Measurements from ENCODE around the gene C1orf232. TPM values are rescaled to one million over a fixed set of nuclear protein-coding genes. Genes with fewer than 3 reads are reported as not detected.

Gene C1orf232
- polyA plus RNA-seq, 6 donors from 2014 or later: not detected

DNA sequence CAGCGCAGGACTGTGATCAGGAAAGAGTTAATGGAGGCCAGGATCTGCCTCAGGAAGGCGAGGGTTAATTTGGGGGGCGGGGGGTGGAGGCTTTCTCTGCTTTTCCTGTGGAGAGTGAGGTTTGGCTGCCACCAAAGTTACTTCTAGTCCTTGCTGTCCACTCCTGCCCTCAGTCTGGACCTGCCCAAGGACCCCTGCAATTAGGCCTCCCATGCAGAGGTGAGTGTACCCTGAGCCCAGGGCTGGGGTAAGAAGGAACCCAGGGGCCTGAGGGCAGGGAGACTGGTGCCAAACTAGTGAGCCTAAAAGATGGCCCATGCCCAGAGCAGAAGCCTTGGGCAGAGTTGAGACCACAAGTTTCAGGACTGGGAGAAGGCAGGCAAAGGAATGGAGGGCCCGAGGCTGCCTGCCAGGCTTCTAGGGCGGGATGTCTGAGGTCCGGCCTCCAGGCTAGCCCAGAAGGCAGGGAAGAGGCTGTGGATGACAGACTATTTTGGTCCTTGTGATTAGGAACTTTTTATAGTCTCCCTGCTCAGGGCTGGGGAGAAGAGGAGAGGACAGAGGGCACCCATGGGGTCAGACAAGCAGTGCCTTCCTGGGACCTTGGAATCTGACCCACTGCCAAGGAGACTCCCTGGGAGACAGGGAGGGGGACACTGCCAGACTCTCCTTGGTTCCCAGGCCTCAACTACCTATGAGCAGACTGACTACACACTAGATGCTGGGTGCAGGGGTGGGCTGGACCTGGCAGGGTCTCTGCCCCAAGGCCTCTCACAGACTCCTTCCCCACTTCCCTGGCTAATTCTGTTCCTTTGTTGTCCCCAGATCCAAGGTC, 9.6 kb downstream of the C1orf232 start, which contains the start of gene FAM110D:
Gene FAM110D (plus strand): TSS at position 172 of the 835 bp plus-strand sequence. CDS start 2,213 bp downstream, outside the sequence.
- Mint-ChIP-seq H3K27ac (no peak within 1 kb of the TSS), H3K9me3 (no peaks in the 10 kb centered on the region), H3K4me3 (peak within 1 kb of the TSS in 1 of 8 donors; percentile 21), H3K27me3 (peaks cover 31 to 84% (median 55%) of the 10 kb centered on the region in 3 donors), H3K36me3 (no peaks in the 10 kb centered on the region), H3K4me1 (peaks cover 9 to 16% (median 11%) of the 10 kb centered on the region in 3 donors)
- ATAC-seq (ENCODE audit: low read depth in 2 of 2) (no peak), DNase-seq (no peak)

DNA sequence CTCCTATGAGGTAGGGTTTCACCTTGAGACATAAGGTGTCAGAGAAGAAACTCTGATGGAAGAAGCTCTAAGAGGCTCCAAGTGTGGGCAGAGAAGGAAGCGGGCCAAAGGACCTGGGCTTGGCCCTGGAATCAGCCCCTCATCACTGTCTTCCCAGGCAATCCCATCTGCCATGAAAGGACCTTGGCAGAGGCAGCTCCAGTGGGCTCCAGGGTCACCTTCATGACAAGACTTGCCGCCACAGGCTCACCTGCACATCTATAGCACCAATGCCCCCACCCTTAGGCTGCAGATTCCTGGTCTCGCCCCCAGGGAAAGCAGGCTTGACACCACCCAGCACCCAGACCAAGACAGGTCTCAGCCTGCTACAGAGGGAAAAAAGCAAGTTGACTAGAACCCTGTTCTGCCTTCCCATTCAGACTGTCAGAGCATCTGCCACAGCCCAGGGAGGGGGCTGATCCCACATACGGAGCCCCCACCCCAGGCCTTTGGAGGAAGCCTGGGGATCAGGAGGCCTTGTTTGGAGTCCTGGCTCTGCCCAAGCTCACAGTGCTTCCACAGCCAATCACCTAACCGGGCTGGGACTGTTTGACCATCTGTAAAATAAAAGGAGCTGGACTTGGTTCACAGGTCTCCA, 10.4 kb downstream of the C1orf232 start:
- H3K4me3 Mint-ChIP-seq: no peak overlapping the region

DNA sequence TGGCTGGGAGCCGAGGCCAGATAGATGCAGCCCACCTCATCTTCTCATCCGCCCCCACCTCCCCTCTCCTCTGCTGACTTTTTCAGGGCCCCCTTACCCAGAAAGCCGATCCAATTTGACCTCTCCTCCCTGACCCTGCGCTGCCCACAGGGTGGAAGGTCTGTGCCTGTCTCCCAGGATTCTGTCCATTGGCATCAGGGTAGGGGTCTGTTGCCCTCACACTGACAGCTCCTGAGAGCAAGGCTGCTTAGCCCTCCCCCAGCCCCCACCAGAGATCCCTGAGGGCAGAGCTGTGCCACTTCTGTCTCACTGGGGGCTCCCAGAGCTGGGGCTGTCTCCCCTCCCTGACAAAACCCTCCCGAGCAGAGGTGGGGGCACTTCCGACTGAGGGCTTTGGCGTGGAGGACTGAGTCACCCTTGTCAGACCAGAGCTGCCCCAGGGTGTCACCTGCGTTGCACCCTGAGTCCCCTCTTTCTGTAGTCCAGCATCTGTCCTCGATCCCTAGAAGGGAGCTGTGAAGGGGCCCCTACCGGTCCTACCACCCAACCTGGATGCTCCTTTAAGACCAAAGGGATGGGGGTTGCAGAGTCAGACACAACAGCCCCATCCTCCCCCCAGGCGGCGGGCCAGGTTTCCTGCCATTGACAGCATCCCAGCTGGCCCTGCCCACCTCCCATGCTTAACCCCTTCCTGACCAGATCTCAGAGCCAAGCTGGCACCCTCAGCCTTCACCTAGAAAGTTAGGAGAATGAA, 12.3 kb downstream of the C1orf232 start:
- no peaks in the 10 kb centered on the region for H3K9me3 Mint-ChIP-seq
- peaks cover 26 to 74% (median 47%) of the 10 kb centered on the region in 3 donors for H3K27me3 Mint-ChIP-seq
- peaks cover 2 to 6% (median 4%) of the 10 kb centered on the region in 3 donors for H3K4me1 Mint-ChIP-seq
- H3K4me3 Mint-ChIP-seq: no peak overlapping the region
- H3K36me3 Mint-ChIP-seq: no peaks in the 10 kb centered on the region
- ATAC-seq (ENCODE audit: low read depth in 2 of 2) (no peak), DNase-seq (no peak)
- H3K27ac Mint-ChIP-seq: no peak overlapping the region

More for the DNA sequence above, 10.4 kb downstream of the C1orf232 start:
- ATAC-seq (ENCODE audit: low read depth in 2 of 2) (no peak), DNase-seq (no peak)
- Mint-ChIP-seq H3K9me3 (no peaks in the 10 kb centered on the region), H3K27ac (no peak overlapping the region), H3K36me3 (no peaks in the 10 kb centered on the region), H3K27me3 (peaks cover 32 to 85% (median 55%) of the 10 kb centered on the region in 3 donors), H3K4me1 (peaks cover 6 to 11% (median 9%) of the 10 kb centered on the region in 3 donors)

DNA sequence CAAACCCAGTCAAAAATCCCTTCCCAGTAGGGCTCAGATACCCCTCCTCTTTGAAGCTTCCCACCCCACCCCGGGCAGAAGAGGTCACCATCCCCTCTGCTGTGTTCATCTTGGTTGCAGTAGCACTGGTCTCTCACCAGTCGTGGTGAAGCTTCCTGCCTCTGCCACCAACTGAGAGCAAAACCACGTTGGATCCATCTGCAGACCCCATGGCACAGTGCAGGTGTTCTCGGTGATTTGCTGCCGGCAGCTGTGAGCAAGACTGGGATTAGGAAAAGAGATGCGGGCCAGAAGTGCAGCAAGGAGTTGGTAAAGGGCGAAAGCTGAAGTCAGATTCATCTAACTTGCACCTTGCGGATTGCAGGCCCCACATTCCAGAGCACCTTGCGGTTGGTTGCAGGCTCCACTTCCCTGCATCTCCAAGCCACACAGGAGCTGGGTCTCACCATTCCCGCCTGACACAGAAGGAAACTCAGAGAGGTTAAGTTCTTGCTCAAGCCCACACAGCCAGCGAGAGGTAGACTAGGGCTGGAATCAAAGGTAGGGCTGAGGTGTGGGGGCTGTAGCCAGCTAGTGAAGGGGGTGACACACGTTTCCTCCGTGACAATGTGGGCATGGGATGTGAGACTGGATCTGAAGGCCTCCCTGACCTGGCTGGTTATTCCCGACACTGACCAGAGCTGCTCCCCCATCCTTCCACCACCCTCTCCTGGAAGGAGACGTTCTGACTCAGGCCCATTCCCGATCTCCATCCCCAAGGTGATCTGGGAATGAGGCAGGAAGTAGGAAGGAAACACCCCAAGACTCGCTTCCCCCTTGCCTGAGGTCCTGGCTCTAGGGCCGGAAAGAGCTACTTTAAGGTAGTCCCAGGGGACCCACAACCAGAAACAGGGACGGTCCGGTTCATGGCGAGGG, 13.1 kb downstream of the C1orf232 start:
- Mint-ChIP-seq H3K27me3 (peaks cover 26 to 66% (median 41%) of the 10 kb centered on the region in 3 donors), H3K36me3 (no peaks in the 10 kb centered on the region), H3K4me1 (peaks cover 0 to 6% (median 4%) of the 10 kb centered on the region in 3 donors), H3K27ac (no peak overlapping the region), H3K4me3 (no peak overlapping the region), H3K9me3 (no peaks in the 10 kb centered on the region)
- no peak for ATAC-seq (ENCODE audit: low read depth in 2 of 2)
- no peak for DNase-seq

DNA sequence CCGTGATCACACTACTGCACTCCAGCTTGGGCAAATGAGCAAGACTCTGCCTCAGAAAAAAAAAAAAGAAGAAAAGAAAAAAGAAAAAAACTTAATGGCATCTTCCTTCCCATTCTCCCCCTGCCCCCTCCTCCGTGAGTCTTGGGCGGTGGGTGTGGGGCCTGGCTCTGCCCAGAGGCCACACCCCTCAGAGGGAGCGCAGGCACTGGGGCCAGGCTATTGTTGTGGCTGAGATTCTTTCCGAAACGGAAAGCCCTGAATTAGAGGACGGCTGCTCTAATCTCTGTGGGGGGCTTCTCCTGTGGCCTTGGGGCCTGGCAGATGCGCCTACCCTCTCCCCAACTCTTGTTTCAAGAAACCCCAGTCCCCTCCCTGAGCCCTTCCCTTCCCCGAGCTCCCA, 14.0 kb downstream of the C1orf232 start:
- DNase-seq (no peak), ATAC-seq (ENCODE audit: low read depth in 2 of 2) (no peak)
- H3K4me3 Mint-ChIP-seq: no peak overlapping the region
- H3K36me3 Mint-ChIP-seq: no peaks in the 10 kb centered on the region
- peaks cover 26 to 62% (median 37%) of the 10 kb centered on the region in 3 donors for H3K27me3 Mint-ChIP-seq
- H3K4me1 Mint-ChIP-seq: peaks cover 0 to 6% (median 4%) of the 10 kb centered on the region in 3 donors
- H3K9me3 Mint-ChIP-seq: no peaks in the 10 kb centered on the region
- H3K27ac Mint-ChIP-seq: no peak overlapping the region

DNA sequence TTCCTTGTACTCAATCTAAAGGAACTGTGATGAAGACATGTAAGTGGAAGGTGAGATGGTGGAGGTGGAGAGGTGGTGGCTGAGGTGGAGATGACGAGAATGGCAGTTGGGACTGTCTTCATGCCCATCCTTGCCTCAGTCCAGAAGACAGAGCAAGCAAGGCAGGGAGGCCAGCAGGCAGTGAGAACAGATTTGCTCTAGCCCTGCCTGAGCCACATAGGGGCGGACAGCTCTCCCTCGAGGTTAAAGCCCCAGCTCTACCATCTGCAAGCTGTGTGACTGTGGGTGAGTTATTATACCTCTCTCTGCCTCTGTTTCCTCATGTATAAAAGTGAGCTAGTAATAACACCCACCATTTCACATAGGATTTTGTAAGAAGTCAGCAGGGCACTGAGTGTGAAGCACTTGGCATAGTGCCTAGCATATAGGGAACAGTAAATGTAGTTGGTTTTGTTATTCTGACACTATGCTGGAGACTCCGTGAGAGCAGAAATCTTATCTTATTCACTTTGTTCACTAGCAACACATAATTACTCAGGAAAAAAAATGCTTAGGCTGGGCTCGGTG, 14.7 kb downstream of the C1orf232 start:
- H3K4me3 Mint-ChIP-seq: no peak overlapping the region
- peaks cover 0 to 6% (median 4%) of the 10 kb centered on the region in 3 donors for H3K4me1 Mint-ChIP-seq
- ATAC-seq (ENCODE audit: low read depth in 2 of 2) (no peak), DNase-seq (no peak)
- no peak overlapping the region for H3K27ac Mint-ChIP-seq
- H3K36me3 Mint-ChIP-seq: no peaks in the 10 kb centered on the region
- peaks cover 26 to 55% (median 37%) of the 10 kb centered on the region in 3 donors for H3K27me3 Mint-ChIP-seq
- H3K9me3 Mint-ChIP-seq: no peaks in the 10 kb centered on the region

DNA sequence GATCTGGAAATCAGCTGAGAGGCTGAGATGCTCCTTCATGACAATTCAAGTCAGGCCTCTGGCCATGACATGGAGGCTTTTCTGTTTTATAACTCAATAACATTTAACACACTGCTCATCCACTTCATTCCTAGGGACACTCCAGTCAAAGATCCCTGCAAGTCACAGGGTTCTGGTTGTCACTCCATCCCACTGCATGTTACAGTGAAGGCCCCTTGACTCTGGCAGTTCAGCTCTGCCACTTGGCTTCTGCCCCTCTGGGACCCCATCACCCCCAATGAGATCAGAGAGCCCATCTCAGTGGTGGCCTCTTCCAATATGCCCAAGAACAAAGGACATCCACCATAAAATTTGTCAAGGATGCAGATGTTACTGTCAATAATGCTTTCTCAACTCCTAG, 19.9 kb downstream of the C1orf232 start:
- peaks cover 8 to 22% (median 19%) of the 10 kb centered on the region in 3 donors for H3K27me3 Mint-ChIP-seq
- H3K36me3 Mint-ChIP-seq: no peaks in the 10 kb centered on the region
- peaks cover 3 to 6% (median 5%) of the 10 kb centered on the region in 3 donors for H3K4me1 Mint-ChIP-seq
- H3K4me3 Mint-ChIP-seq: no peak overlapping the region
- DNase-seq (no peak), ATAC-seq (ENCODE audit: low read depth in 2 of 2) (no peak)
- peak overlapping the region in 1 of 6 donors; percentile 71 for H3K27ac Mint-ChIP-seq
- H3K9me3 Mint-ChIP-seq: no peaks in the 10 kb centered on the region

DNA sequence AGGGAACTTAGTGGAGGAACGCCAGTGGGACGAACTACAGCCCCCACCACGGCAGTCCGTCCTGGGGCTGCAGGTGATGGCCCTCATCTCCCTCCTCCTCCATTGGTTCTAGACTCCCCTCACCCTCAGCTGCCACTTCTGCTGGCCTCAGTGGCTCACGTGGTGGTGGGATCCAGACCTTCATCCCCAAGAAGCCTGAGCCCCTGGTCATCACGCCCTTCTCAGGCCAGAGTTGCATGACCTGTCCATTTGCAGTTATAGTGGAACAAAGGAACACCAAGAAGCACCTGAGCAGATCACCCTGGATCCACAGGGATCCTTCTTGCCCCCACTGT, 22.8 kb downstream of the C1orf232 start:
- Mint-ChIP-seq H3K27me3 (peaks cover 5 to 19% (median 18%) of the 10 kb centered on the region in 3 donors), H3K4me1 (peaks cover 3 to 6% (median 5%) of the 10 kb centered on the region in 3 donors), H3K4me3 (no peak overlapping the region), H3K27ac (no peak overlapping the region), H3K9me3 (no peaks in the 10 kb centered on the region), H3K36me3 (no peaks in the 10 kb centered on the region)
- DNase-seq (no peak), ATAC-seq (ENCODE audit: low read depth in 2 of 2) (no peak)

DNA sequence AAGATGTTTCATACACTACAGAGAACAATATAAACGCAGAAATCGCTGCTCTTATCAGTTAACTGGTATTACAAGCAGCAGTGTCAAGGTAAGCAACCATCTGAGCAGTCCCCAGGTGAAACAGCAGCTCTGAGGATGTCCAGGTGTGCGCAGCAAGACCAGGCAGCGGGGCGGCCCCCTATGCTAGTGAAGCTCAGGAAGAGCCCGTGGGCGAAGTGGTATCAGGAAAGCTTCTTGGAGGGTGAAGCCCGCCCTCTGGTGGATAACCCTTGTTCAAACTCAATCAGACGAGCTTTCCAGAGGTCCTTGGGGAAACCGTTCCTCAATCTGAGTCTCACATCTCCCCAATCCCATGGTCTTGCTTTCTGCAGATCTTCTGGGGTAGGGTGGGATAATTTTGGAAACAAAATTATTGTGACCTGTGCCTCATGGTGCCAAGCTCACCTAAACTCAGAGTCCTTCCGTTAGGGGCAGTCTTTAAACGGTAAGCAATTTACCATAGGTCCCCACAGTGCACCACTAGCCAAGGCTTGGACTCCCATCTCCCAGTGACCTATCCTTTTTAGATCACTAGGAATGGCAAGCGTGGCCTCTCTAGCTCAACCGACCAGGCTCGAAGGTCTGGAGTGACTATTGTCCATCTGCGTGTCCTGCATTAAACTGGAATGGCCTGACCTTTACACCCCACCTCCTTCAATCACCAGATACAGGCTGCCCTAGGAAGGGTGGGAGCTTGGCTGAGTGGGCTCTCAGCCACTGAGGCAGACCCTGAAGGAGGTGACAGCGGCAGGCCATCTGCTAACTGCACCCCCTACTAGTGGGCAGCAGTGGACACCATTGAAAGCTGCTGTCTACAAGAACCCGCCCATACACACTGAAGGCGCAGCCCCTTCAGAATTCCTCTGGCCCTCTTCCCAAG, 23.5 kb downstream of the C1orf232 start:
- H3K4me3 Mint-ChIP-seq: peak overlapping the region in 1 of 8 donors; percentile 77
- no peaks in the 10 kb centered on the region for H3K36me3 Mint-ChIP-seq
- peaks cover 5 to 19% (median 18%) of the 10 kb centered on the region in 3 donors for H3K27me3 Mint-ChIP-seq
- no peaks in the 10 kb centered on the region for H3K9me3 Mint-ChIP-seq
- peak; percentile 65 for DNase-seq
- H3K27ac Mint-ChIP-seq: peak overlapping the region in 1 of 6 donors; percentile 47
- peaks cover 3 to 6% (median 5%) of the 10 kb centered on the region in 3 donors for H3K4me1 Mint-ChIP-seq
- peak; percentile 76 to 81 for ATAC-seq (ENCODE audit: low read depth in 2 of 2)

DNA sequence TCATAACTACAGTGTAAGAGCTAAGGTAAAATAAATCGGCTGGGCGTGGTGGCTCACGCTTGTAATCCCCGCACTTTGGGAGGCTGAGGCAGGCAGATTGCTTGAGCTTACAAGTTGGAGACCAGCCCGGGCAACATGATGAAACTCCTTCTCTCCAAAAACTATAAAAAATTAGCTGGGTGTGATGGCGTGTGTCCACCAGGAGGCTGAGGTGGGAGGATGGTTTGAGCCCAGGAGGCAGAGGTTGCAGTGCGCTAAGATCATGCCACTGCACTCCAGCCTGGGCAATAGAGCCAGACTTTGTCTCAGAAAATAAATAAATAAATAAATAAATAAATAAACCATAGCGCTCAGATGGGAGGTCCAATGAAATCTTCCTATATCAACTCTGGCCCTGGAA, 26.6 kb downstream of the C1orf232 start:
- no peak overlapping the region for H3K27ac Mint-ChIP-seq
- no peak overlapping the region for H3K4me3 Mint-ChIP-seq
- H3K9me3 Mint-ChIP-seq: no peaks in the 10 kb centered on the region
- H3K36me3 Mint-ChIP-seq: no peaks in the 10 kb centered on the region
- peaks cover 0 to 8% (median 6%) of the 10 kb centered on the region in 3 donors for H3K27me3 Mint-ChIP-seq
- peaks cover 3 to 6% (median 5%) of the 10 kb centered on the region in 3 donors for H3K4me1 Mint-ChIP-seq
- DNase-seq: no peak
- no peak for ATAC-seq (ENCODE audit: low read depth in 2 of 2)

DNA sequence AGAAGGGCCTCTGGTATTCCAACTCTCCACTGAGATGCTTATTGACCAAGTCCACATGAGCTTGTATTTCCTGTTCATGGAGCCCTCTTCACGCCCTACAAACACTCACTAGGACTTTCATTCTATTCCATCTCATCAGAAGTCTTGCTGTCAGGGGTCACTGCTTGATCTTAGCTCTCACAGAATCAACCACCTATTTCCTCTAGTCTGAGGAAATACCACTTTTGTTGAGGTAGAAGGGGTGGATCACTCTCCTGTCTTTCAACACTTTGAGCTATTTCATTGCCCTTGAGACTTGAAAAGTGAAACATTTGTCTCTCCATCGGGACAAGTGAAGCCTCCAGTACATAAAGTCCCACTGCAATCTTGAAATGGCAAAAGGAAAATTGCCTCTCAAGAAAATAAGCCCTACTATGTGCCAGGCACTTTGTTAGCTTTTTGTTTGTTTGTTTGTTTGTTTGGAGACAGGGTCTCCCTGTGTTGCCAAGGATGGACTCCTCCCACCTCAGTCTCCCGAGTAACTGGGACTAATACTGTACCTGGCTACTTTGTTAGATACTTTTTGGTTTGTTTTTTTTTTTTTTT, 29.7 kb downstream of the C1orf232 start:
- H3K4me1 Mint-ChIP-seq: no peaks in the 10 kb centered on the region
- peaks cover 0 to 13% (median 2%) of the 10 kb centered on the region in 7 donors for H3K9me3 Mint-ChIP-seq
- no peaks in the 10 kb centered on the region for H3K36me3 Mint-ChIP-seq
- no peak overlapping the region for H3K4me3 Mint-ChIP-seq
- no peak for DNase-seq
- no peaks in the 10 kb centered on the region for H3K27me3 Mint-ChIP-seq
- no peak overlapping the region for H3K27ac Mint-ChIP-seq
- no peak for ATAC-seq (ENCODE audit: low read depth in 2 of 2)
